ENCODE data around the gene SMAD2.

- TF ChIP-seq CTCF (conservative IDR thresholded peaks at IDR 0.05; ENCODE audit: low read depth, low read length) (no peak), EZH2 (IDR thresholded peaks at IDR 0.05; ENCODE audit: low read length, unreplicated experiment) (no peak), EZH2phosphoT487 (IDR thresholded peaks at IDR 0.05; ENCODE audit: borderline replicate concordance, low read length) (no peak)
Measured at GRCh38 chr18:47830772-47831171, 99.7 kb downstream of the SMAD2 start.
